AML-193 (cell line): ENCODE results near the gene TENM4.
A peak's percentile ranks its signal among the peaks of the same experiment; 100 is the strongest.

Source experiments
- DNase-seq, 2 experiments: peaks; one replicate each; lab custom pipeline; 2025; lab: John Stamatoyannopoulos, UW

TENM4 gene

GRCh38 chr11:78810559-78811009, 630.2 kb downstream of the TENM4 start:
- DNase-seq: no peak

- DNase-seq: no peak
Measured at GRCh38 chr11:78809931-78810541, 630.8 kb downstream of the TENM4 start.

- DNase-seq: no peak
Measured at GRCh38 chr11:78808923-78809322, 631.9 kb downstream of the TENM4 start.

- DNase-seq: no peak
Measured at GRCh38 chr11:78807351-78807750, 633.5 kb downstream of the TENM4 start.

GRCh38 chr11:78806214-78807004, 634.4 kb downstream of the TENM4 start:
- no peak for DNase-seq

GRCh38 chr11:78804991-78805390, 635.8 kb downstream of the TENM4 start:
- DNase-seq: no peak

- DNase-seq: no peak
Measured at GRCh38 chr11:78803995-78804394, 636.8 kb downstream of the TENM4 start.

GRCh38 chr11:78802058-78802761, 638.6 kb downstream of the TENM4 start:
- no peak for DNase-seq

- DNase-seq: no peak
Measured at GRCh38 chr11:78801161-78801884, 639.5 kb downstream of the TENM4 start.

GRCh38 chr11:78800756-78801155, 640.1 kb downstream of the TENM4 start:
- DNase-seq: no peak

GRCh38 chr11:78800096-78800690, 640.6 kb downstream of the TENM4 start:
- DNase-seq: no peak

GRCh38 chr11:78798663-78799062, 642.2 kb downstream of the TENM4 start:
- peak; percentile 48 to 57 for DNase-seq

- no peak for DNase-seq
Measured at GRCh38 chr11:78797559-78797958, 643.3 kb downstream of the TENM4 start.

- no peak for DNase-seq
Measured at GRCh38 chr11:78796956-78797355, 643.9 kb downstream of the TENM4 start.

- no peak for DNase-seq
Measured at GRCh38 chr11:78795621-78796261, 645.1 kb downstream of the TENM4 start.

GRCh38 chr11:78791964-78792363, 648.9 kb downstream of the TENM4 start:
- no peak for DNase-seq

GRCh38 chr11:78791254-78791653, 649.6 kb downstream of the TENM4 start:
- no peak for DNase-seq

GRCh38 chr11:78790784-78791183, 650.0 kb downstream of the TENM4 start:
- no peak for DNase-seq

GRCh38 chr11:78789375-78789774, 651.5 kb downstream of the TENM4 start:
- no peak for DNase-seq

- no peak for DNase-seq
Measured at GRCh38 chr11:78788533-78788932, 652.3 kb downstream of the TENM4 start.

GRCh38 chr11:78787696-78788095, 653.1 kb downstream of the TENM4 start:
- no peak for DNase-seq
